Gastrocnemius medialis (tissue), 4 donors: ENCODE results near the gene GALNT14. TPM values are rescaled to one million over a fixed set of nuclear protein-coding genes. Genes with fewer than 3 reads are reported as not detected.
"Not testable (repeated sequence)": the region's sequence is repeated elsewhere in the genome, so short reads cannot be mapped to it uniquely, and the experiment has no call there.

Source experiments
- ATAC-seq, 2 donors: fragments of 150-250 bp; one replicate each; pipeline ENCODE4 v1.9.1; 2016
- DNase-seq, 2 donors: peaks; one replicate each; pipeline ENCODE4 v3.0.0-alpha.2; 2019
- H3K27ac ChIP-seq, 4 donors: fragments of 200-600 bp; sonication (generic); 1 replicate in 1 of 4; 2 replicates in 3 of 4; pipeline ENCODE4 v1.5.1; 2016 to 2018; ENCODE audit warnings: mild to moderate bottlenecking in 2 of 4, moderate library complexity in 1 of 4
- H3K27me3 ChIP-seq, 3 donors: fragments of 200-600 bp; sonication (generic) in 2 of 3; 1 replicate in 1 of 3; 2 replicates in 2 of 3; pipeline versions ENCODE4 v1.5.1 to v1.6.0; 2016 to 2019; ENCODE audit warnings: mild to moderate bottlenecking in 1 of 3, moderate library complexity in 1 of 3
- H3K36me3 ChIP-seq, 2 donors: fragments of 200-600 bp; sonication (generic) in 1 of 2; one replicate each; pipeline ENCODE4 v1.5.1; 2017 to 2018
- H3K4me1 ChIP-seq, 2 donors: fragments of 200-600 bp; sonication (generic) in 1 of 2; one replicate each; pipeline ENCODE4 v1.5.1; 2016 to 2017; ENCODE audit warnings: mild to moderate bottlenecking in 2 of 2
- H3K4me3 ChIP-seq, 4 donors: fragments of 200-600 bp; sonication (generic) in 3 of 4; 1 replicate in 1 of 4; 2 replicates in 3 of 4; pipeline ENCODE4 v1.5.1; 2016 to 2019; ENCODE audit warnings: mild to moderate bottlenecking in 2 of 4
- H3K9me3 ChIP-seq, 3 donors: fragments of 200-600 bp; sonication (generic) in 2 of 3; 1 replicate in 1 of 3; 2 replicates in 2 of 3; pipeline ENCODE4 v1.5.1; 2016 to 2019
- POLR2A ChIP-seq, 2 donors: fragments of 450-650 bp; IDR thresholded peaks; one replicate each; pipeline ENCODE4 v1.6.1; 2017; ENCODE audit warnings: antibody characterized with exemption in 2 of 2, mild to moderate bottlenecking in 2 of 2, moderate library complexity in 2 of 2
- in situ Hi-C, 4 donors: fragments of 200-750 bp; cut with MboI; loops; one replicate each; pipeline versions ENCODE4 v1.15.0 to v1.8.0; 2017; ENCODE audit warnings: low sequenced_read_pairs in 4 of 4
- intact Hi-C: fragments of 100-400 bp; cut with DNase I; formaldehyde crosslinking; loops from one replicate; pipeline ENCODE4 v1.15.1; 2023; ENCODE audit warnings: low total_unique reads
- total RNA-seq, 4 donors: library from RNA; depleted of rRNA; stranded (reverse); fragments of >200 nt; gene quantifications; one replicate each; pipeline versions ENCODE4 v1.1.0 to v1.2.3, GENCODE V29; 2016
- TF ChIP-seq, protein P1 (sequence below), 5 experiments: fragments of 450-650 bp in 3 of 5; fragments of 200-600 bp in 2 of 5; sonication (generic) in 2 of 5; IDR thresholded peaks in 4 of 5; conservative IDR thresholded peaks in 1 of 5; 1 replicate in 4 of 5; 2 replicates in 1 of 5; pipeline ENCODE4 v1.5.1; 2016 to 2019; ENCODE audit warnings: antibody characterized with exemption in 5 of 5, mild to moderate bottlenecking in 3 of 5, moderate library complexity in 3 of 5

The GALNT14 gene
- total RNA-seq, 4 donors from 2014 or later = 0.16 TPM; not detected in 3

DNA sequence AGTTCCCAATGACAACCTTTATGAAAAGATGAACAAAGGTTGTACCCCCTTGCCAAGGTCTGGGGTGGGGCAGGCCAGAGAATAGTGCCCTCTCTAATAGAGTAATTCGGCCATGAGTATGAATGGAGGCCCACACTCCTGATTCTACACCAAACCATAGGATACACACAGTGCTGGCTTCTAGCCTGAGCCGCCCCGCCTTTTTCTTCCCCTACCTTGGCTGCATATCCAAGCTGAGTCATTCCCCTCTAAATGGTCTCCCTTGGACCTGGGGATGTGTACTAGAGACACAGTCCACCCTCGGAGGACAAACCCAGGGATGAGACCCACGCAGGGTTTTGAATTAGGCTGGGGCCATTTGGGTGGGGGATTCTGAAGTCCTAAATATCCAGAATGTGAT is 223.8 kb downstream of the GALNT14 start:
- ATAC-seq = no peak
- in situ Hi-C loops (no loop called here), intact Hi-C loops (no loop called here)
- no peaks in the 10 kb centered on the region for H3K36me3 ChIP-seq
- no peak for DNase-seq
- H3K9me3 ChIP-seq = no peaks in the 10 kb centered on the region
- H3K27ac ChIP-seq = no peak overlapping the region
- no peak overlapping the region for H3K4me3 ChIP-seq
- H3K4me1 ChIP-seq = no peaks in the 10 kb centered on the region
- TF ChIP-seq, protein P1, sequence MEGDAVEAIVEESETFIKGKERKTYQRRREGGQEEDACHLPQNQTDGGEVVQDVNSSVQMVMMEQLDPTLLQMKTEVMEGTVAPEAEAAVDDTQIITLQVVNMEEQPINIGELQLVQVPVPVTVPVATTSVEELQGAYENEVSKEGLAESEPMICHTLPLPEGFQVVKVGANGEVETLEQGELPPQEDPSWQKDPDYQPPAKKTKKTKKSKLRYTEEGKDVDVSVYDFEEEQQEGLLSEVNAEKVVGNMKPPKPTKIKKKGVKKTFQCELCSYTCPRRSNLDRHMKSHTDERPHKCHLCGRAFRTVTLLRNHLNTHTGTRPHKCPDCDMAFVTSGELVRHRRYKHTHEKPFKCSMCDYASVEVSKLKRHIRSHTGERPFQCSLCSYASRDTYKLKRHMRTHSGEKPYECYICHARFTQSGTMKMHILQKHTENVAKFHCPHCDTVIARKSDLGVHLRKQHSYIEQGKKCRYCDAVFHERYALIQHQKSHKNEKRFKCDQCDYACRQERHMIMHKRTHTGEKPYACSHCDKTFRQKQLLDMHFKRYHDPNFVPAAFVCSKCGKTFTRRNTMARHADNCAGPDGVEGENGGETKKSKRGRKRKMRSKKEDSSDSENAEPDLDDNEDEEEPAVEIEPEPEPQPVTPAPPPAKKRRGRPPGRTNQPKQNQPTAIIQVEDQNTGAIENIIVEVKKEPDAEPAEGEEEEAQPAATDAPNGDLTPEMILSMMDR (IDR thresholded peaks at IDR 0.05 in 4 of 5, conservative IDR thresholded peaks at IDR 0.05 in 1 of 5) = no peak
- TF ChIP-seq POLR2A (IDR thresholded peaks at IDR 0.05) = no peak
- H3K27me3 ChIP-seq = no peaks in the 10 kb centered on the region

- no peaks in the 10 kb centered on the region for H3K9me3 ChIP-seq
- TF ChIP-seq POLR2A (IDR thresholded peaks at IDR 0.05) = no peak
- TF ChIP-seq, protein P1 (IDR thresholded peaks at IDR 0.05 in 4 of 5, conservative IDR thresholded peaks at IDR 0.05 in 1 of 5) = no peak
- DNase-seq (no peak), ATAC-seq (no peak)
- H3K27ac ChIP-seq = no peak overlapping the region
- in situ Hi-C loops (no loop called here), intact Hi-C loops (no loop called here)
- no peaks in the 10 kb centered on the region for H3K36me3 ChIP-seq
- H3K4me1 ChIP-seq = no peaks in the 10 kb centered on the region
- H3K4me3 ChIP-seq = no peak overlapping the region
- no peaks in the 10 kb centered on the region for H3K27me3 ChIP-seq
Measured at GRCh38 chr2:30912056-30912455, 226.2 kb downstream of the GALNT14 start.

GRCh38 chr2:30911327-30911726 is 226.9 kb downstream of the GALNT14 start:
- intact Hi-C loops = no loop called here
- no peak overlapping the region for H3K4me3 ChIP-seq
- in situ Hi-C loops = no loop called here

GRCh38 chr2:30910686-30911085 is 227.6 kb downstream of the GALNT14 start:
- Histone ChIP-seq H3K9me3 (no peaks in the 10 kb centered on the region), H3K27me3 (no peaks in the 10 kb centered on the region), H3K4me3 (no peak overlapping the region), H3K4me1 (no peaks in the 10 kb centered on the region), H3K27ac (no peak overlapping the region), H3K36me3 (no peaks in the 10 kb centered on the region)
- TF ChIP-seq, protein P1 (IDR thresholded peaks at IDR 0.05 in 4 of 5, conservative IDR thresholded peaks at IDR 0.05 in 1 of 5) = no peak
- TF ChIP-seq POLR2A (IDR thresholded peaks at IDR 0.05) = no peak
- DNase-seq (no peak), ATAC-seq (no peak)
- intact Hi-C loops = no loop called here
- in situ Hi-C loops = no loop called here

More at GRCh38 chr2:30911327-30911726, 226.9 kb downstream of the GALNT14 start:
- no peak overlapping the region for H3K27ac ChIP-seq
- DNase-seq (no peak), ATAC-seq (no peak)
- no peaks in the 10 kb centered on the region for H3K4me1 ChIP-seq
- TF ChIP-seq POLR2A (IDR thresholded peaks at IDR 0.05) = no peak
- TF ChIP-seq, protein P1 (IDR thresholded peaks at IDR 0.05 in 4 of 5, conservative IDR thresholded peaks at IDR 0.05 in 1 of 5) = no peak
- H3K27me3 ChIP-seq = no peaks in the 10 kb centered on the region
- no peaks in the 10 kb centered on the region for H3K9me3 ChIP-seq
- no peaks in the 10 kb centered on the region for H3K36me3 ChIP-seq

DNA sequence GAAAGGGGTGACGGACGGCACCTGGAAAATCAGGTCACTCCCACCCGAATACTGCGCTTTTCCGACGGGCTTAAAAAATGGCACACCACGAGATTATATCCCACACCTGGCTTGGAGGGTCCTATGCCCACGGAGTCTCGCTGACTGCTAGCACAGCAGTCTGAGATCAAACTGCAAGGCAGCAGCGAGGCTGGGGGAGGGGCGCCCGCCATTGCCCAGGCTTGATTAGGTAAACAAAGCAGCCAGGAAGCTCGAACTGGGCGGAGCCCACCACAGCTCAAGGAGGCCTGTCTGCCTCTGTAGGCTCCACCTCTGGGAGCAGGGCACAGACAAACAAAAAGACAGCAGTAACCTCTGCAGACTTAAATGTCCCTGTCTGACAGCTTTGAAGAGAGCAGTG is 233.8 kb downstream of the GALNT14 start:
- H3K4me3 ChIP-seq, H3K36me3 ChIP-seq, H3K27ac ChIP-seq, ATAC-seq, in situ Hi-C loops, H3K9me3 ChIP-seq, intact Hi-C loops, H3K4me1 ChIP-seq, H3K27me3 ChIP-seq, DNase-seq: not testable (repeated sequence)
